Osteocyte (in vitro differentiated cells): ENCODE measurements around the gene CASQ2. TPM values are rescaled to one million over a fixed set of nuclear protein-coding genes. Genes with fewer than 3 reads are reported as not detected.
A peak's percentile ranks its signal among the peaks of the same experiment; 100 is the strongest.
"Not testable (repeated sequence)": the region's sequence is repeated elsewhere in the genome, so short reads cannot be mapped to it uniquely, and the experiment has no call there.

ENCODE experiments used
- DNase-seq: peaks from one replicate; pipeline ENCODE4 v3.0.0; 2021; ENCODE audit warnings: mixed read lengths; ENCODE audit not compliant: unreplicated experiment; ENCODE audit errors: extremely low spot score
- H3K27ac Mint-ChIP-seq: one replicate; pipeline ENCODE4 v1.8.0; 2021; ENCODE audit warnings: mild to moderate bottlenecking, mixed read lengths; ENCODE audit not compliant: unreplicated experiment
- H3K27me3 Mint-ChIP-seq: one replicate; pipeline ENCODE4 v1.8.0; 2021; ENCODE audit warnings: mixed read lengths; ENCODE audit not compliant: unreplicated experiment
- H3K36me3 Mint-ChIP-seq: one replicate; pipeline ENCODE4 v1.8.0; 2021; ENCODE audit warnings: mixed read lengths; ENCODE audit not compliant: unreplicated experiment
- H3K4me1 Mint-ChIP-seq: one replicate; pipeline ENCODE4 v1.8.0; 2021; ENCODE audit warnings: mixed read lengths; ENCODE audit not compliant: unreplicated experiment
- H3K4me3 Mint-ChIP-seq: one replicate; pipeline ENCODE4 v1.8.0; 2021; ENCODE audit warnings: mild to moderate bottlenecking, moderate library complexity, mixed read lengths; ENCODE audit not compliant: unreplicated experiment
- H3K9me3 Mint-ChIP-seq: one replicate; pipeline ENCODE4 v1.8.0; 2021; ENCODE audit warnings: mixed read lengths; ENCODE audit not compliant: unreplicated experiment
- total RNA-seq: library from RNA; stranded (reverse); gene quantifications from 2 replicates; pipeline ENCODE4 v1.2.1, GENCODE V29; 2021
- TF ChIP-seq, protein P1 (sequence below): fragments of 200-600 bp; sonication (generic); IDR thresholded peaks from 2 replicates; pipeline ENCODE4 v1.5.0; 2021; ENCODE audit warnings: antibody characterized with exemption, mild to moderate bottlenecking, moderate library complexity

The CASQ2 gene
- total RNA-seq, 1 donor from 2014 or later: not detected

DNA sequence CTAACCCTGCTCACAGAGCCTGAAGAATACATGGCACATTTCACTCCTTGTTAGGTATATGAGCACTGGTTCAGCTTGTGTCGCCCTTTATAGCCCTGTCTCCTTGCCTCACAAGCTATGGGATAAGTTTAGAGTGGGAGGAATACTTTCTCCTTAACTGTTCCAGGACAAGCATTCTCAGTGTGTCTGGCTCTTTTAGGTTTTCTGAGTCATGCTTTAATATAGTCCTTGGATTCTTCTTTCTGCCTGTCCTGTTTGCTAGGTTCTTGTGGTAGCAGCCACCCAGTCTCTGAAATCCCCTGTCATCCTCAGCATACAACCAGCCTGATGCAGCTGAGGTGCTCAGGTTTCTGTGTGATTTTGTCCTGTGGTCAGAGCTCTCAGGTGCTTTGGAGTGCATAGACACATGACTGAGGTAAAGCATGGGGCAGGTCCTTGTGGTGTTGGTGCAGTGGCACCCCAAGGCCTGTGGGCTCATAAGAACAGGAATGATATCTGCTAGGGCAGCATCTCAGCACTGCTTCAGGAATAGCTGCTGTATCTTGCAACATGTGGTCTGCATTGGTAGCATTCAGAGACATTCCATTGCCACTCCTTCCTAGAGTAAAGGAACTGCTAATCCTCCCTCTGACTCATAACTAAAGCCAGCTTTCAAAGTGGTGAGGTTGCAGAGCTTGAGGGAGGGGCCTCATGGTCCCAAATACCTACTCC is 14.2 kb upstream of the CASQ2 start:
- Mint-ChIP-seq H3K9me3 (peaks cover 4% of the 10 kb centered on the region), H3K27ac (no peak overlapping the region), H3K27me3 (peaks cover 45% of the 10 kb centered on the region), H3K4me3 (no peak overlapping the region), H3K4me1 (no peaks in the 10 kb centered on the region), H3K36me3 (no peaks in the 10 kb centered on the region)
- TF ChIP-seq, protein P1, sequence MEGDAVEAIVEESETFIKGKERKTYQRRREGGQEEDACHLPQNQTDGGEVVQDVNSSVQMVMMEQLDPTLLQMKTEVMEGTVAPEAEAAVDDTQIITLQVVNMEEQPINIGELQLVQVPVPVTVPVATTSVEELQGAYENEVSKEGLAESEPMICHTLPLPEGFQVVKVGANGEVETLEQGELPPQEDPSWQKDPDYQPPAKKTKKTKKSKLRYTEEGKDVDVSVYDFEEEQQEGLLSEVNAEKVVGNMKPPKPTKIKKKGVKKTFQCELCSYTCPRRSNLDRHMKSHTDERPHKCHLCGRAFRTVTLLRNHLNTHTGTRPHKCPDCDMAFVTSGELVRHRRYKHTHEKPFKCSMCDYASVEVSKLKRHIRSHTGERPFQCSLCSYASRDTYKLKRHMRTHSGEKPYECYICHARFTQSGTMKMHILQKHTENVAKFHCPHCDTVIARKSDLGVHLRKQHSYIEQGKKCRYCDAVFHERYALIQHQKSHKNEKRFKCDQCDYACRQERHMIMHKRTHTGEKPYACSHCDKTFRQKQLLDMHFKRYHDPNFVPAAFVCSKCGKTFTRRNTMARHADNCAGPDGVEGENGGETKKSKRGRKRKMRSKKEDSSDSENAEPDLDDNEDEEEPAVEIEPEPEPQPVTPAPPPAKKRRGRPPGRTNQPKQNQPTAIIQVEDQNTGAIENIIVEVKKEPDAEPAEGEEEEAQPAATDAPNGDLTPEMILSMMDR: no peak
- DNase-seq: no peak

DNA sequence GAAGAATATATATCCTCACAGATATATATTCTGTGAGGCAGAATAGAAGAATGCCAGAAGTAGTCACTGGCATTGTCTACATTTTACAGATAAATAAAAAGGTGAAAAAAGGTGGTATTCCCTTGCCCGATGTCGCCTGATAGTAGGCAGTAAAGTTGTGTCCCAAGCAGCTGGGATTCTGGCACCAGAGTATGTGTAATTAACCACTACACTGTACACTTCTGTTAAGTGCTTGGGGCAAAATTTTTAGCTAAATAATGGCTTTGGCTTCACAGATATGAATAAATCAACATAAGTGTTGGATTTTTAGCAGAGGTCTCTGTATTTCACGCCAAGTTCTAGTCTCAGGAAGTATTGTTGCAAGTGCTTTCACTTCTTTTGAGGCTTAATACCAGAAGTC is 13.3 kb upstream of the CASQ2 start:
- no peak for DNase-seq
- TF ChIP-seq, protein P1: no peak
- Mint-ChIP-seq H3K36me3 (no peaks in the 10 kb centered on the region), H3K27me3 (peaks cover 43% of the 10 kb centered on the region), H3K4me1 (no peaks in the 10 kb centered on the region), H3K9me3 (no peaks in the 10 kb centered on the region), H3K27ac (no peak overlapping the region), H3K4me3 (no peak overlapping the region)

DNA sequence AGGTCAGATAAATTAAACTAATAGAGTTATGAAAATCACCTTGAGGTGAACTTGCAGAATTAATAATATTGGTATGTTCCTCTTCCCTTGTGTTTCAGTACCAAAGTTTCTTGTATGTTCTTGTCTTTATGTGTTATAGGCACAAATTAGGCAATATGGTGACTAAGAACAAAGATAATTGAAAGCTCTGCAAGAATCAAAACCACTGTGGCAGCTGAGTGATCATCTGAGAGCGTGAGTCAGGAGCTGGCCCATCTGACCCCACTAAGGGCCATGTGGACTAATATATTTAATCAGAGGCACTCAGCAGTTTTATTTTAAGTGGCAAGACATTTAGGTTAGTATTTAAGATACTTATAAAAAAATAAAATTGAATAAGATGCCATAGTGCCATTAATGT is 12.8 kb upstream of the CASQ2 start:
- DNase-seq: no peak
- Mint-ChIP-seq H3K36me3 (no peaks in the 10 kb centered on the region), H3K27ac (no peak overlapping the region), H3K4me3 (no peak overlapping the region), H3K4me1 (no peaks in the 10 kb centered on the region), H3K27me3 (peaks cover 44% of the 10 kb centered on the region), H3K9me3 (no peaks in the 10 kb centered on the region)
- TF ChIP-seq, protein P1: no peak

DNA sequence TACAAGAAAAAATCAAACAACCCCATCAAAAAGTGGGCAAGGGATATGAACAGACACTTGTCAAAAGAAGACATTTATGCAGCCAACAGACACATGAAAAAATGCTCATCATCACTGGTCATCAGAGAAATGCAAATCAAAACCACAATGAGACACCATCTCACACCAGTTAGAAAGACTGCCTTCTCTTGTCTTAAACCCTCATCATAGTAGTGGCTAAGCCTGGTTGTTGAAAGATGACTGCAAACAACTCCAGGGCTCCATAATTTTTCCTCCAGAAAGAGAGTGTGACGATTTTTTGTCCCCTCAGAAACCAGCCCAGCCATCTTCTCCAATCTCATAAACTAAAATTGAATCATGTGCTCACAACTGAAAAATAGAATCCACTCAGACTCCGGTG is 12.1 kb upstream of the CASQ2 start:
- H3K27ac Mint-ChIP-seq, H3K36me3 Mint-ChIP-seq, H3K4me3 Mint-ChIP-seq, DNase-seq, H3K9me3 Mint-ChIP-seq, H3K4me1 Mint-ChIP-seq: not testable (repeated sequence)
- peaks cover 51% of the 10 kb centered on the region for H3K27me3 Mint-ChIP-seq

DNA sequence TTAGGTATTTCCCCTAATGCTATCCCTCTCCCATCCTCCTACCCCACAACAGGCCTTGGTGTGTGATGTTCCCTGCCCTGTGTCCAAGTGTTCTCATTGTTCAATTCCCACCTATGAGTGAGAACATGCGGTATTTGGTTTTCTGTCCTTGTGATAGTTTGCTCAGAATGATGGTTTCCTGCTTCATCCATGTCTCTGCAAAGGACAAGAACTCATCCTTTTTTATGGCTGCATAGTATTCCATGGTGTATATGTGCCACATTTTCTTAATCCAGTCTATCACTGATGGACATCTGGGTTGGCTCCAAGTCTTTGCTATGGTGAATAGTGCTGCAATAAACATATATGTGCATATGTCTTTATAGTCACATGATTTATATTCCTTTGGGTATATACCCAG is 10.6 kb upstream of the CASQ2 start:
- H3K27me3 Mint-ChIP-seq: peaks cover 63% of the 10 kb centered on the region
- H3K4me1 Mint-ChIP-seq, H3K9me3 Mint-ChIP-seq, H3K4me3 Mint-ChIP-seq, H3K27ac Mint-ChIP-seq, DNase-seq, H3K36me3 Mint-ChIP-seq: not testable (repeated sequence)

DNA sequence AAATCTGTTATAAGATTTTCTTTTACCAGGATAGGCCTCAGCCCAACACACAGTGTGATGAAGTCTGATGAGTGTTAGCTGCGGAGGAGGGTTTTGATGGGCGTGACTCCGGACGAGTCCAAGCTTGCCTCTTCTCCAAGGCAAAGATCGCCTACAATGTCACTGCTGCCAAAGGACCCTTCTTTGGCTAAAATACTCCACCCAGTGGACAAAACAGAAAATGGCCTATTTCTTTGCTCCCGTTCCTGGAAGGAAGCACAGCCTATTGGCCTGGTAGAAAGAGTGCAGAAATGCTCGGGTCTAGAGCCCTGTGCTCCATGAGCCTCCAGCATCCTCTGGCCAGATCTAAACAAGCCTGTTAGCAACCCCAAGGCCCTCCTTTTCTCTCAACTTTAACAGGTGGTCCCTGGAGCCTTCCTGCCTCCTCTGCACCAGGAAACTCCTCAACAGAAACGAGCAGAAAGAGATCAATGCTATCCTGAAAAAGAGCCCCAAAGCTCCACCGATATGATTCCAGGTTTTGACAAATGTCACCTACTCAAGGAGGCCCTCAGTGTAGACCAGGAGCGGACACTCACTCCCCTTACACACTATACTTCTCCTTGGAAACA is 3.4 kb upstream of the CASQ2 start:
- Mint-ChIP-seq H3K27ac (no peak overlapping the region), H3K9me3 (no peaks in the 10 kb centered on the region), H3K4me1 (no peaks in the 10 kb centered on the region), H3K36me3 (no peaks in the 10 kb centered on the region), H3K4me3 (no peak overlapping the region), H3K27me3 (peaks cover 43% of the 10 kb centered on the region)
- no peak for DNase-seq
- TF ChIP-seq, protein P1: peak; percentile 82
